Measurements from ENCODE around the gene ZNF354C. TPM values are rescaled to one million over a fixed set of nuclear protein-coding genes. Genes with fewer than 3 reads are reported as not detected.

Gene ZNF354C
- total RNA-seq, 1 donor from 2014 or later, result 11.8 TPM

GRCh38 chr5:179113945-179114641 lies 53.9 kb downstream of the ZNF354C start:
- DNase-seq, result no peak

GRCh38 chr5:179114756-179115155 lies 54.6 kb downstream of the ZNF354C start:
- no peak for DNase-seq

GRCh38 chr5:179115307-179115706 lies 55.1 kb downstream of the ZNF354C start:
- no peak for DNase-seq

GRCh38 chr5:179115845-179116524 lies 55.8 kb downstream of the ZNF354C start:
- no peak for DNase-seq

- DNase-seq, result no peak
Measured at GRCh38 chr5:179118338-179118737, 58.2 kb downstream of the ZNF354C start.

GRCh38 chr5:179118756-179119414 lies 58.7 kb downstream of the ZNF354C start:
- DNase-seq, result no peak

GRCh38 chr5:179119415-179120170 lies 59.4 kb downstream of the ZNF354C start:
- no peak for DNase-seq

GRCh38 chr5:179120421-179120861 lies 60.3 kb downstream of the ZNF354C start:
- DNase-seq, result no peak

GRCh38 chr5:179120951-179121666 lies 60.9 kb downstream of the ZNF354C start:
- DNase-seq, result no peak

GRCh38 chr5:179121667-179122111 lies 61.5 kb downstream of the ZNF354C start:
- DNase-seq, result no peak

GRCh38 chr5:179122411-179123108 lies 62.4 kb downstream of the ZNF354C start:
- no peak for DNase-seq

- DNase-seq, result no peak
Measured at GRCh38 chr5:179123109-179123426, 62.9 kb downstream of the ZNF354C start.

GRCh38 chr5:179123491-179124272 lies 63.5 kb downstream of the ZNF354C start:
- no peak for DNase-seq

- DNase-seq, result no peak
Measured at GRCh38 chr5:179124273-179124852, 64.2 kb downstream of the ZNF354C start.

GRCh38 chr5:179124853-179125788 lies 64.9 kb downstream of the ZNF354C start:
- DNase-seq, result no peak

GRCh38 chr5:179125789-179126505 lies 65.8 kb downstream of the ZNF354C start:
- DNase-seq, result no peak

GRCh38 chr5:179126506-179126991 lies 66.4 kb downstream of the ZNF354C start:
- no peak for DNase-seq
